ENCODE results near the gene PFDN2. TPM values are rescaled to one million over a fixed set of nuclear protein-coding genes. Genes with fewer than 3 reads are reported as not detected.

Gene PFDN2
- total RNA-seq, 1 experiment from 2014 or later, result 98.6 TPM

DNA sequence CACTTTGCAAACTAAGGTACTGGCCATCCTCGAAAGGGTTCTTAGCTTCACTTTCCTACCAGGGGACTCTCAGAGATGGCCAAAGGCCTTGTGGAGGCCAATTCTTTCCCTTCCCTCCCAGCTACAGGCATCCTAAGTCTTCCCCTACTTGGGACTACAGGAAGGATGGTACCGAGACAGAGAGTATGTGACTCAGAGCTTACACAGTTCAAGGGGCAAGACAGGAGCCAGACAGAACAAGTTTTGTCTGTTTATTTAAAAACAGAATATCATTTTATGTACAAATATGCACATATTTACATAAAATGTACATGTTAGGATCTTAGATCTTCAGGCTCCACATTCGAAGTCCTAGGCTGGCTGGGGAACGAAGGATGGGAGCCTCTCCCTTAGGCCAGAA is 47.1 kb downstream of the PFDN2 start:
- intact Hi-C loops (cut with micrococcal nuclease; ENCODE audit: unreplicated experiment) (no loop called here), in situ Hi-C loops (cut with HindIII; ENCODE audit: low pct_unique_long_range_greater_than_20kb, low sequenced_read_pairs) (no loop called here)
- no TSS peak for BruUV-seq (replicated peaks)
- ChIA-PET POLR2A (no interaction called here), CTCF (no interaction called here)
- H3K4me3 ChIP-seq (ENCODE audit: low read depth in 2 of 2, low read length in 2 of 2), result no peak overlapping the region
- H3K36me3 ChIP-seq (ENCODE audit: control insufficient read depth, insufficient read depth, low read length), result no peaks in the 10 kb centered on the region
- TF ChIP-seq SIN3A (IDR thresholded peaks at IDR 0.05; ENCODE audit: borderline replicate concordance, insufficient read depth, low read depth, low read length) (no peak), POLR2AphosphoS5 (IDR thresholded peaks at IDR 0.05; ENCODE audit: low read depth, low read length) (no peak), TCF7L2 (IDR thresholded peaks at IDR 0.05; ENCODE audit: low read depth, low read length) (no peak)
- TF ChIP-seq, protein P1, sequence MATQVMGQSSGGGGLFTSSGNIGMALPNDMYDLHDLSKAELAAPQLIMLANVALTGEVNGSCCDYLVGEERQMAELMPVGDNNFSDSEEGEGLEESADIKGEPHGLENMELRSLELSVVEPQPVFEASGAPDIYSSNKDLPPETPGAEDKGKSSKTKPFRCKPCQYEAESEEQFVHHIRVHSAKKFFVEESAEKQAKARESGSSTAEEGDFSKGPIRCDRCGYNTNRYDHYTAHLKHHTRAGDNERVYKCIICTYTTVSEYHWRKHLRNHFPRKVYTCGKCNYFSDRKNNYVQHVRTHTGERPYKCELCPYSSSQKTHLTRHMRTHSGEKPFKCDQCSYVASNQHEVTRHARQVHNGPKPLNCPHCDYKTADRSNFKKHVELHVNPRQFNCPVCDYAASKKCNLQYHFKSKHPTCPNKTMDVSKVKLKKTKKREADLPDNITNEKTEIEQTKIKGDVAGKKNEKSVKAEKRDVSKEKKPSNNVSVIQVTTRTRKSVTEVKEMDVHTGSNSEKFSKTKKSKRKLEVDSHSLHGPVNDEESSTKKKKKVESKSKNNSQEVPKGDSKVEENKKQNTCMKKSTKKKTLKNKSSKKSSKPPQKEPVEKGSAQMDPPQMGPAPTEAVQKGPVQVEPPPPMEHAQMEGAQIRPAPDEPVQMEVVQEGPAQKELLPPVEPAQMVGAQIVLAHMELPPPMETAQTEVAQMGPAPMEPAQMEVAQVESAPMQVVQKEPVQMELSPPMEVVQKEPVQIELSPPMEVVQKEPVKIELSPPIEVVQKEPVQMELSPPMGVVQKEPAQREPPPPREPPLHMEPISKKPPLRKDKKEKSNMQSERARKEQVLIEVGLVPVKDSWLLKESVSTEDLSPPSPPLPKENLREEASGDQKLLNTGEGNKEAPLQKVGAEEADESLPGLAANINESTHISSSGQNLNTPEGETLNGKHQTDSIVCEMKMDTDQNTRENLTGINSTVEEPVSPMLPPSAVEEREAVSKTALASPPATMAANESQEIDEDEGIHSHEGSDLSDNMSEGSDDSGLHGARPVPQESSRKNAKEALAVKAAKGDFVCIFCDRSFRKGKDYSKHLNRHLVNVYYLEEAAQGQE (IDR thresholded peaks at IDR 0.05; ENCODE audit: insufficient read depth in 1 of 2, low read depth in 2 of 2, low read length in 1 of 2), result no peak
- TF ChIP-seq, protein P2, sequence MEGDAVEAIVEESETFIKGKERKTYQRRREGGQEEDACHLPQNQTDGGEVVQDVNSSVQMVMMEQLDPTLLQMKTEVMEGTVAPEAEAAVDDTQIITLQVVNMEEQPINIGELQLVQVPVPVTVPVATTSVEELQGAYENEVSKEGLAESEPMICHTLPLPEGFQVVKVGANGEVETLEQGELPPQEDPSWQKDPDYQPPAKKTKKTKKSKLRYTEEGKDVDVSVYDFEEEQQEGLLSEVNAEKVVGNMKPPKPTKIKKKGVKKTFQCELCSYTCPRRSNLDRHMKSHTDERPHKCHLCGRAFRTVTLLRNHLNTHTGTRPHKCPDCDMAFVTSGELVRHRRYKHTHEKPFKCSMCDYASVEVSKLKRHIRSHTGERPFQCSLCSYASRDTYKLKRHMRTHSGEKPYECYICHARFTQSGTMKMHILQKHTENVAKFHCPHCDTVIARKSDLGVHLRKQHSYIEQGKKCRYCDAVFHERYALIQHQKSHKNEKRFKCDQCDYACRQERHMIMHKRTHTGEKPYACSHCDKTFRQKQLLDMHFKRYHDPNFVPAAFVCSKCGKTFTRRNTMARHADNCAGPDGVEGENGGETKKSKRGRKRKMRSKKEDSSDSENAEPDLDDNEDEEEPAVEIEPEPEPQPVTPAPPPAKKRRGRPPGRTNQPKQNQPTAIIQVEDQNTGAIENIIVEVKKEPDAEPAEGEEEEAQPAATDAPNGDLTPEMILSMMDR (IDR thresholded peaks at IDR 0.05), result no peak
- DNase-seq (ENCODE audit: low read depth, low spot score) (no peak), ATAC-seq (no peak)
- H3K9me3 ChIP-seq (ENCODE audit: control insufficient read depth, insufficient read depth, low read depth, low read length), result no peaks in the 10 kb centered on the region
- no peaks in the 10 kb centered on the region for H3K4me1 ChIP-seq (ENCODE audit: control insufficient read depth, insufficient read depth, low read length)
- no peak overlapping the region for H3K27ac ChIP-seq (ENCODE audit: low read length)
- H3K27me3 ChIP-seq (ENCODE audit: control insufficient read depth, insufficient read depth, low read length), result no peaks in the 10 kb centered on the region

DNA sequence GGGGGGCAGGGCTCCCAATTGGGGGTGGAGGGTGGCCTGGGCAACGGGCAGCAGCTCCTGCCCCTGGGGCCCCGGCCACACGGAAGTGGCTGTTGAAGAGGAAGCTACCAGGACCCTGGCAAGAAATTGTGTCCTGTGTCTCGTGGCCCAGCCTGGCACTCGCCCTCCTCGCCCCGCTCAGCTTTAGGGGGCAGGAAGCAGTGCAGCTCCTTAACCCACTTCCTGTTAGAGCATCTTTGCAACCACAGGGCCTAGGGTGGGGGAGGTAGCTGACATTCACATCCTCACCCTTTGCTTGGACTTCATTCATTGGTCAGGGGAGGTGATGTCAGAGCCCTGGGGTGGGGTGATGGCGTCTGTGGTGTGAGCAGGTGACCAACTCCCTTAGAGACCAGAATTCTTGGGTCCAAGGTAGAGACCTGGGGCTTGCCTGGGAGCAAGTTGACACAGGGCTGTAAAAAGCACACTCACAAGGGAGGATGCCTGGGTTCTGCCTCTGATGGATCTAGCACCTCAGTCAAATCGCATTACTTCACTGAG is 48.0 kb downstream of the PFDN2 start, which contains the start of gene ARHGAP30:
ARHGAP30 (minus strand) TSS at position 161 of the 540 bp plus-strand sequence. CDS start 267 bp downstream, outside the sequence.
- no TSS peak for BruUV-seq (replicated peaks)
- no peaks in the 10 kb centered on the region for H3K9me3 ChIP-seq (ENCODE audit: control insufficient read depth, insufficient read depth, low read depth, low read length)
- ChIA-PET POLR2A (no interaction called here), CTCF (no interaction called here)
- H3K27ac ChIP-seq (ENCODE audit: low read length), result no peak within 1 kb of the TSS
- TF ChIP-seq, protein P2 (IDR thresholded peaks at IDR 0.05), result no peak
- TF ChIP-seq, protein P1 (IDR thresholded peaks at IDR 0.05; ENCODE audit: insufficient read depth in 1 of 2, low read depth in 2 of 2, low read length in 1 of 2), result no peak
- TF ChIP-seq TCF7L2 (IDR thresholded peaks at IDR 0.05; ENCODE audit: low read depth, low read length) (no peak), SIN3A (IDR thresholded peaks at IDR 0.05; ENCODE audit: borderline replicate concordance, insufficient read depth, low read depth, low read length) (no peak)
- in situ Hi-C loops (cut with HindIII; ENCODE audit: low pct_unique_long_range_greater_than_20kb, low sequenced_read_pairs) (no loop called here), intact Hi-C loops (cut with micrococcal nuclease; ENCODE audit: unreplicated experiment) (no loop called here)
- DNase-seq (ENCODE audit: low read depth, low spot score) (no peak), ATAC-seq (no peak)
- H3K36me3 ChIP-seq (ENCODE audit: control insufficient read depth, insufficient read depth, low read length), result no peaks in the 10 kb centered on the region
- no peak within 1 kb of the TSS for H3K4me3 ChIP-seq (ENCODE audit: low read depth in 2 of 2, low read length in 2 of 2)
- no peaks in the 10 kb centered on the region for H3K27me3 ChIP-seq (ENCODE audit: control insufficient read depth, insufficient read depth, low read length)
- no peaks in the 10 kb centered on the region for H3K4me1 ChIP-seq (ENCODE audit: control insufficient read depth, insufficient read depth, low read length)
